ENCODE measurements around the gene MCTP2.

Gene MCTP2

DNA sequence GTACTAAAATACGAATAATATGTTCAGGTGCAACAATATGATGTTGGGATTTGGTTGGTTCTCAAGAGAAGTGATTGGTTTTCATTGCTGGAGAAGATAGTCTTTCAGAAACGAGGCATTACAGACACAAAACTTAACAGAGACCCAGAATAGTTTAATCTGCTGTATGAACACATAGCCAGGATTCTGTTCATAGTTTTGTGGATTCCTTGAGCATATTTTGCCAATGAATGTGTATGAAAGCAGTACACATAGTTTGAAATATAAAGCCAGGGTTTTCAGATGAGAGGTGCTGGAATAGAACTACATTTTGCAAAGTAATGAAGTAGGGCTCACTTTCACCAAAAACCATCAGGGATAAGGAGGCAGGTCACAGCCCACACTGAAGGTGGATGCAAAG is 5.7 kb upstream of the MCTP2 start:
- no peak for ATAC-seq (replicated peaks; ENCODE audit: extremely low read depth, poor library complexity, severe bottlenecking)
- no peak for DNase-seq (ENCODE audit: low spot score in 2 of 2)
- no peaks in the 10 kb centered on the region for H3K27me3 Mint-ChIP-seq
- H3K27ac Mint-ChIP-seq (ENCODE audit: low read depth): no peak overlapping the region
- H3K9me3 Mint-ChIP-seq: no peaks in the 10 kb centered on the region
- H3K4me1 Mint-ChIP-seq: peaks cover 15% of the 10 kb centered on the region
- H3K4me3 Mint-ChIP-seq: no peak overlapping the region
- peaks cover 9% of the 10 kb centered on the region for H3K36me3 Mint-ChIP-seq (ENCODE audit: insufficient read depth)

DNA sequence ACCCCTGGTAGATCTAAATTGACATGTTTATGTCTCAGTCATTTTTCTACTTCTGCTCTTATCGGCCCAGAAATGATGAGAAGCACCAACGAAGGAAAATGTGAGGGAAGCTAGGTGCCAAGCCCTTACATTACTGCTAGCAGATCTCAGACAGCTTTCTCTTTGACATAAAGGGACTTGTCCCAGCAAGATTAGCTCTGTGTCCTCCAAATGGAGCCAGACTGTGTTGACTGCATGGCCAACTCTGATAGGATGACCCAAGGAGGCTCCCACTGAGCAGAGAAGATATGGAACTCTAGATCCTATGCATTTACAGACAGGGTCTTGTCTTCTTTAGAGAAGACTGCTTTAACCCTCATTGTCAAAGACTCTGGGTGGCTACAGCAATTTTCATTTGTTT is 2.8 kb upstream of the MCTP2 start:
- ATAC-seq (replicated peaks; ENCODE audit: extremely low read depth, poor library complexity, severe bottlenecking): no peak
- H3K27ac Mint-ChIP-seq (ENCODE audit: low read depth): no peak overlapping the region
- peaks cover 18% of the 10 kb centered on the region for H3K36me3 Mint-ChIP-seq (ENCODE audit: insufficient read depth)
- H3K4me1 Mint-ChIP-seq: peaks cover 31% of the 10 kb centered on the region
- no peaks in the 10 kb centered on the region for H3K27me3 Mint-ChIP-seq
- no peaks in the 10 kb centered on the region for H3K9me3 Mint-ChIP-seq
- H3K4me3 Mint-ChIP-seq: no peak overlapping the region
- no peak for DNase-seq (ENCODE audit: low spot score in 2 of 2)

DNA sequence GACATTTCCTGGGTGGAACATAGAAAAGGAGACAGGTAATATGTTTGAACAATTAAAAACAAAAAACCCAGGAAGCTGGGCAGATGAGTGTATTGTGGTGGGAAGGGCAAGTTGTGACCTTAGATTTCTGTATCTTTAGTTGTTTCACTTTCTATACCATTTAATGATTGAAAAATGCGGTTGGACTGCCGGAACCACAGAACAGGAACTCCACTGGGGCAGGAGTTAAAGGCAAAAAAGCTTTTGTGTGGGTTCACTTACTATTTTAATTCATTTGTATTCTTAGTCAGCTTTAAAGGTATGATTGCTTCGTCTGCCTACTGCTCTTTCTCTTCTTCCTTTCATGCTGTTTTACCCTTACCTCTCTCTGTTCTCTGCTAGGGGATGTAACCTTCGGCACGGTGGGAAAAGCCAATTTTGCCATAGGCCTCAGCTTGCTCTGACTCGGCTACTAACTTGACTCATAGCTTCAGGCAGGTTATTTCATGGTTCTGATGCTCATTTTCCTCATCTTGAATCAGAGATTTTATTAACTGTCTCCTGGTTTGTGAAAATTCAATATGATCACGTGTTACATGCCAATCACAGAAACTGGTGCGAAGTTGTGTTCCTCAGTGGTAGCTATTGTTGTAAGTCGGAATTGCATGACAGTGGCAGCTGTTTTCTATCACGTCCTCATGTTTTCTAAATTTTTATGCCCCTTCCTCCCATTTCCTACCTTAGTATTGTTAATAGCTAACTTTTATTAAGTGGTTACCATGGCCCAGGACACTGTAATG is 1.6 kb upstream of the MCTP2 start:
- peak; percentile 65 for ATAC-seq (replicated peaks; ENCODE audit: extremely low read depth, poor library complexity, severe bottlenecking)
- Mint-ChIP-seq H3K4me1 (peaks cover 43% of the 10 kb centered on the region), H3K4me3 (peak overlapping the region; percentile 86), H3K36me3 (ENCODE audit: insufficient read depth) (peaks cover 18% of the 10 kb centered on the region), H3K27me3 (no peaks in the 10 kb centered on the region), H3K27ac (ENCODE audit: low read depth) (peak overlapping the region; percentile 97), H3K9me3 (no peaks in the 10 kb centered on the region)
- peak in 1 of 2 donors; percentile 62 for DNase-seq (ENCODE audit: low spot score in 2 of 2)

DNA sequence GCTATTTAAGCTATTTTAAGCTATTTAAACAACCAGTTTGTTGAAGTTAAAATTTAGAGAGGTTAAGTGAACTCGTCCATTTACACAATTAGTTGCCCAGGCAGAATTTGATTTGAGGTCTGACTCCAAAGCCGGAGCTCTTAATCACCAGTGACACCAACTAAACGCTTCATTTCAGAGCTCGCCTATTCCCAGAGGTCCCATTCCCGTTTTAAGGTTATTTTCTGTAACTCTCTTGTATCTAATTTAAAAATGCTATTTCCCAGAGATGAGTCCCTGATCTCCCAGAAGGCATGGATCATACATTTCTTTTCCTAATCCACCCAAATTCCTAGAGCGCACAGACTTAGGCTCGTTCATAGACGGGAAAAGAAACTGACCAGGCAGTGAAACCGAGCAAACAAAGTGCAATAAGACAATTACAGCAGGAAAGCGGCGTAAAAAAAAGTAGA is 904 bp upstream of the MCTP2 start:
- peaks cover 50% of the 10 kb centered on the region for H3K4me1 Mint-ChIP-seq
- H3K27me3 Mint-ChIP-seq: no peaks in the 10 kb centered on the region
- ATAC-seq (replicated peaks; ENCODE audit: extremely low read depth, poor library complexity, severe bottlenecking) (no peak), DNase-seq (ENCODE audit: low spot score in 2 of 2) (no peak)
- peak overlapping the region; percentile 97 for H3K27ac Mint-ChIP-seq (ENCODE audit: low read depth)
- H3K9me3 Mint-ChIP-seq: no peaks in the 10 kb centered on the region
- peak overlapping the region; percentile 86 for H3K4me3 Mint-ChIP-seq
- H3K36me3 Mint-ChIP-seq (ENCODE audit: insufficient read depth): peaks cover 18% of the 10 kb centered on the region

DNA sequence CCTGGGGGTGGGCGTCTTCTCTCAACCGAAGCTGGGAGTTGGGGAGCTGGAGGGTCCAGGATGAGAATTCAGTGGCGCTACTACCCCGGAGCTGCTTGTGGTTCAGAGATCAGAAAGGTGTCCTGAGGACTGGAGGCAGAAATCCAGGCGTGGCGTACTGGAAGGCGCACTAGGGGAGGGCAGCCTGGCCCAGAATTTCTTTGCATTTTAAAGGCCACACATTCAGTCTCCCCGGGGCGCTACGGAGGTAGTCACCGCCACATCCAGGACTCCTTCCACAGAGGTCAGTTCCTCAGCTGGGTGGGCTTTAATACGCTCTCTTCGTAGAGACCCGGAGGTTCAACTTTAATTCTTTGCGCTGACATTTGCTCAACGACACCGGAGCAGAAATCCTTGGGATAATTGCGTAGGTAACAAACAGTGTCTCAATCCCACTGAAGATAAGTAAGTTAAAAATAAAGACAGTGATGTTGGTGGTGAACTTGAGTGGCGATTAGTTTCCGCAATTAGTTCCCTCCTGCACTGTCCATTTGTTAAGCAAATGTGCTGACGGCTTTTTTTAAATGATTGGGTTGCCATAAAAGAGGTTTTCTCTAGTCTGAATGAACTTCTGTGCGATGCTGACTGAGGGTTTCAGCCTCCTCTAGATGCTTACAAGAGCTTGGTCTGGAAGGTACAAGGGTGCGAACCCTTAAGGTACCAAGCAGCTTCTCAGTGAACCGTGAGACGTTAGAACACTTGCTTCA is 535 bp downstream of the MCTP2 start:
- DNase-seq (ENCODE audit: low spot score in 2 of 2) (no peak), ATAC-seq (replicated peaks; ENCODE audit: extremely low read depth, poor library complexity, severe bottlenecking) (peak; percentile 16)
- H3K36me3 Mint-ChIP-seq (ENCODE audit: insufficient read depth): peaks cover 20% of the 10 kb centered on the region
- H3K9me3 Mint-ChIP-seq: no peaks in the 10 kb centered on the region
- H3K4me1 Mint-ChIP-seq: peaks cover 62% of the 10 kb centered on the region
- H3K27ac Mint-ChIP-seq (ENCODE audit: low read depth): peak overlapping the region; percentile 97
- peak overlapping the region; percentile 86 for H3K4me3 Mint-ChIP-seq
- H3K27me3 Mint-ChIP-seq: no peaks in the 10 kb centered on the region

DNA sequence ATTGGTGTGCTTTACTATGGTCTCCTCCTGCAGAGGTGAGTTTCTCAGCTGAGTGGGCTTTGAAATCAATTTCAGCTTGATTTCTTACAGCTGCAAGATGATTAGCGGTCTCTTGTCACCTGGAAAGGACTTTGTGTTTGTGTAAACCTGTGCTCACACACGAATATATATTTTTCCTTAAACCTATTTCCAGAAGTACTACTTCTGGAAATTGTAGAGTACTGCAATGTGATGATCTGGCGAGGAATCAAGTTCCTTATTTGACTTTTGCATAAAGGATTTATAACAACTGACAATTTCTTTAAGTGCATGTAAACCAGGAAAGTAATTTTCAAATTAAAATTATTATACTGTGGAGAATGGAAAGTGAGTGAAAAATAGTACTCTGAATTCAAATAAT is 2.1 kb downstream of the MCTP2 start:
- DNase-seq (ENCODE audit: low spot score in 2 of 2) (no peak), ATAC-seq (replicated peaks; ENCODE audit: extremely low read depth, poor library complexity, severe bottlenecking) (no peak)
- peak overlapping the region; percentile 30 for H3K27ac Mint-ChIP-seq (ENCODE audit: low read depth)
- H3K4me1 Mint-ChIP-seq: peaks cover 76% of the 10 kb centered on the region
- H3K4me3 Mint-ChIP-seq: peak overlapping the region; percentile 16
- no peaks in the 10 kb centered on the region for H3K9me3 Mint-ChIP-seq
- H3K27me3 Mint-ChIP-seq: no peaks in the 10 kb centered on the region
- H3K36me3 Mint-ChIP-seq (ENCODE audit: insufficient read depth): peaks cover 20% of the 10 kb centered on the region

DNA sequence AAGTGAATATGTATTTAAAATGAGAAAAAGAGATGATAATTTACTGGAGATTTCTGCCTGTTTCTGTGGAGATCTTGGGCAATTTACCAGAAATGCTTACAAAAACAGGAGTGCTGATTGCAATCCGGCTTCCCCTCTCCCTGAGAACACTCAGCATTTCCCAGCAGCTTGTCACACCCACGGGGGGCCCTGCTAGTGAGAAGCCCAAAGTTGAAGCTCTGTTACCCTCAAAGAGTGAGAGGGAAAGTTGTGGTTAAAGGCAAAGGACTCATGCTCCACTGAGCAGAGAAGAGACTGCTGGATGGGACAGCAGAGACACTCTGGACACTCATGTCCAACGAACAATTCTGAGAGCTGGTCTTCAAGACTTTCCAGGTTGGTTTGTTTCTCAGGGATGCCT is 2.9 kb downstream of the MCTP2 start:
- H3K4me3 Mint-ChIP-seq: peak overlapping the region; percentile 16
- no peak for DNase-seq (ENCODE audit: low spot score in 2 of 2)
- peaks cover 82% of the 10 kb centered on the region for H3K4me1 Mint-ChIP-seq

DNA sequence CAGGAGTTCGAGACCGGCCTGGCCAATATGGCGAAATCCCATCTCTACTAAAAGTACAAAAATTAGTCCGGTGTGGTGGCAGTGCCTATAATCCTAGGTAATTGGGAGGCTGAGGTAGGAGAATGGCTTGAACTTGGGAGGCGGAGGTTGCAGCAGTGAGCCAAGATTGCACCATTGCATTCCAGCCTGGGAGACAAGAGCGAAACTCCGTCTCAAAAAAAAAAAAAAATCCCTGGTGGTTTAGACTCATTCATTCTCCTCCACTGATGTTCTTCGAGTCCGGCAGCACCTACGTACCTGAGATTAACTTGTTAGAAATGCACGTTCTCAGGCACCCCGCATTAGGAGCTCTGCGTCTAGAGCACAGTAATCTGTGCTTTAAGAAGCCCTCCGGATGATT is 3.7 kb downstream of the MCTP2 start:
- Mint-ChIP-seq H3K36me3 (ENCODE audit: insufficient read depth) (peaks cover 15% of the 10 kb centered on the region), H3K27ac (ENCODE audit: low read depth) (peak overlapping the region; percentile 30)

More for the DNA sequence above, 2.9 kb downstream of the MCTP2 start:
- H3K27me3 Mint-ChIP-seq: no peaks in the 10 kb centered on the region
- H3K36me3 Mint-ChIP-seq (ENCODE audit: insufficient read depth): peaks cover 20% of the 10 kb centered on the region
- no peak for ATAC-seq (replicated peaks; ENCODE audit: extremely low read depth, poor library complexity, severe bottlenecking)
- H3K27ac Mint-ChIP-seq (ENCODE audit: low read depth): peak overlapping the region; percentile 30
- no peaks in the 10 kb centered on the region for H3K9me3 Mint-ChIP-seq

DNA sequence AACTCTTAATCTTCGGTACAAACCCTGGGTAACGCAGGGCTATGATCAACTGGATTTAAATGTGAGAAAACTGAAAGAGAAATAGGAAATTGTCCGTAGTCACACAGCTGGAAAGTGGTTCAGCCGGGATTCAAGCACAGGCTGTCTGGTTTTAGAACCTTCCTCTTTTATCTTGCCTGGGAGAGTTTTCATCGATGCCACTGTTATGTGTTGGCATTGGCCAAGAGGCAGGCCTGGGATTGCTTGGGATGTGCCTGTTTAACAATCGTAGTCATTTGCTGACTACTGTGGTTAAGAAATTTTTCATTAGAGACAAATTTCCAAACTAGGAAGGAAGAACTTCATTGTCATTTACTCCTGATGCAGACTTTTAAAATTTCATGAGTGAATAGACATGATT is 4.3 kb downstream of the MCTP2 start:
- no peak overlapping the region for H3K4me3 Mint-ChIP-seq
- H3K27ac Mint-ChIP-seq (ENCODE audit: low read depth): no peak overlapping the region
- H3K27me3 Mint-ChIP-seq: no peaks in the 10 kb centered on the region
- H3K4me1 Mint-ChIP-seq: peaks cover 81% of the 10 kb centered on the region
- H3K36me3 Mint-ChIP-seq (ENCODE audit: insufficient read depth): peaks cover 10% of the 10 kb centered on the region
- H3K9me3 Mint-ChIP-seq: no peaks in the 10 kb centered on the region
- DNase-seq (ENCODE audit: low spot score in 2 of 2): no peak
- ATAC-seq (replicated peaks; ENCODE audit: extremely low read depth, poor library complexity, severe bottlenecking): no peak

More for the DNA sequence above, 3.7 kb downstream of the MCTP2 start:
- H3K4me1 Mint-ChIP-seq: peaks cover 82% of the 10 kb centered on the region
- no peak for ATAC-seq (replicated peaks; ENCODE audit: extremely low read depth, poor library complexity, severe bottlenecking)
- DNase-seq (ENCODE audit: low spot score in 2 of 2): no peak
- no peak overlapping the region for H3K4me3 Mint-ChIP-seq
- H3K9me3 Mint-ChIP-seq: no peaks in the 10 kb centered on the region
- H3K27me3 Mint-ChIP-seq: no peaks in the 10 kb centered on the region

DNA sequence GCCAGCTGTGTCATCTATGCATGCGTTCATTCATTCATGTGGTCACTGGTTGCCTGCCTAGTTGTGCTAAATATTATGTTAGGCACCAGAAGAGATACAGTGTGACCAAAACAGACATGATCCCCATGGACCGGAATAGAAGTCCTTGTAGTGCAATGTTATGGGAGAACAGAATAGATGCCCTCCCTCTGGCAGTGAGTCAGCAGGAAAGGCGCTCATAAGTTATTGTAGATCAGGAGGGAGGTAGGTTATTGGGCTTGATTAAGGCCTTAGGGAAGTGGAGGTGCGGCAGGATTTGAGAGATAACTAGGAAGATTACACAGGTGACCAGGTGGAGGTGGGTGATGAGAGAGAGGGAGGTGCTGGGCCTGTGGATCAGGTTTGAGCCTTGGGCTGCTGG is 5.2 kb downstream of the MCTP2 start:
- ATAC-seq (replicated peaks; ENCODE audit: extremely low read depth, poor library complexity, severe bottlenecking): no peak
- peaks cover 81% of the 10 kb centered on the region for H3K4me1 Mint-ChIP-seq
- no peaks in the 10 kb centered on the region for H3K27me3 Mint-ChIP-seq
- no peak for DNase-seq (ENCODE audit: low spot score in 2 of 2)
- peaks cover 3% of the 10 kb centered on the region for H3K36me3 Mint-ChIP-seq (ENCODE audit: insufficient read depth)
- H3K4me3 Mint-ChIP-seq: no peak overlapping the region
- no peaks in the 10 kb centered on the region for H3K9me3 Mint-ChIP-seq
- peak overlapping the region; percentile 0 for H3K27ac Mint-ChIP-seq (ENCODE audit: low read depth)

DNA sequence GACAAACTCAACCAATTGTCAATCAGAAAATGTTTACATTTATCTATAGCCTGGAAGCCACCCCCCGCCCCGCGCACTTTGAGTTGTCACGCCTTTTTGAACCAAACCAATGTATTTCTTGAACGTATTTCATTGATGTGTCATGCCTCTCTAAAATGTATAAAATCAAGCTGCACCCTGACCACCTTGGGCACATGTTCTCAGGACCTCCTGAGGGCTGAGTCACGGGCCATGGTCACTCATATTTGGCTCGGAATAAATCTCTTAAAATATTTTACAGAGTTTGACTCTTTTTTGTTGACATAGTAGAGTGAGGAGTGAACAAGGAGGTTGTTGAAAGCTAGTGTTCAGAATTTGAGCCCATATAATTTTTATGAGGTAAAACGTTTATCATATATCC is 6.5 kb downstream of the MCTP2 start:
- peak overlapping the region; percentile 0 for H3K27ac Mint-ChIP-seq (ENCODE audit: low read depth)
- DNase-seq (ENCODE audit: low spot score in 2 of 2) (no peak), ATAC-seq (replicated peaks; ENCODE audit: extremely low read depth, poor library complexity, severe bottlenecking) (no peak)
- H3K9me3 Mint-ChIP-seq: no peaks in the 10 kb centered on the region
- H3K27me3 Mint-ChIP-seq: no peaks in the 10 kb centered on the region
- H3K4me3 Mint-ChIP-seq: no peak overlapping the region
- peaks cover 73% of the 10 kb centered on the region for H3K4me1 Mint-ChIP-seq
- peaks cover 2% of the 10 kb centered on the region for H3K36me3 Mint-ChIP-seq (ENCODE audit: insufficient read depth)

DNA sequence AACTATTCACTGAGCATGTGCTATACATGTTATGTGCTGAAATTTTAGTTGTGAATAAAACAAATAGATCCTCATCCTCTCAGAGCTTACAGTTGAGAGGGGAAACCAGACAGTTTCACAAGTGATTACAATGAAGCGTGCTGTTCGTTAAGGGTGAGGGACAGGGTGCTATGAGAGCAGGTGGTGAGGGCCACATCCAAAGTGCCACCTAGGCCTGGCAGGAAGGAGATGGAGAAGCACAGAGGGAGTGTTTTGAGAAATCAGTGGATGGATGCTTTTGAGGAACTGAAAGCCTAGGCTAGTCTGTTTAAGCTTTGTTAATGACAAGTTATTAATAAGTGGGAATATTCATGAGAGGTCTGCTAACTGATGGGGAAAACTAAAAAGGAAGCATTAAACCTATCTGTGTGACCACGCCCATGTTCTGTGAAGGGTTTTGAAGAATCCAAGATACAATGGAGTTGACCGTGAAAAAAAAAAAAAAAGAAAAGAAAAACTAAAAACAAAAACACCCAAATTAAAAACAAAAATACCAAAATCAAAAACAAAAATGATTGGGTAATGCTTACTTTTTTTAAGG is 7.3 kb downstream of the MCTP2 start:
- no peaks in the 10 kb centered on the region for H3K27me3 Mint-ChIP-seq
- no peaks in the 10 kb centered on the region for H3K9me3 Mint-ChIP-seq
- peaks cover 71% of the 10 kb centered on the region for H3K4me1 Mint-ChIP-seq
- peak overlapping the region; percentile 88 for H3K27ac Mint-ChIP-seq (ENCODE audit: low read depth)
- ATAC-seq (replicated peaks; ENCODE audit: extremely low read depth, poor library complexity, severe bottlenecking) (peak; percentile 65), DNase-seq (ENCODE audit: low spot score in 2 of 2) (no peak)
- peak overlapping the region; percentile 20 for H3K4me3 Mint-ChIP-seq
- H3K36me3 Mint-ChIP-seq (ENCODE audit: insufficient read depth): peaks cover 2% of the 10 kb centered on the region

Data from central memory CD8-positive, alpha-beta T cell (primary cell).